Neural cell (in vitro differentiated cells): Measurements from ENCODE around the gene CFAP299.

Experiments used
- CTCF ChIP-seq: fragments of 450-650 bp; IDR thresholded peaks from 2 replicates; pipeline ENCODE4 v1.5.1; 2014; ENCODE audit warnings: antibody characterized with exemption, mild to moderate bottlenecking, moderate library complexity; ENCODE audit not compliant: poor library complexity, severe bottlenecking
- EP300 ChIP-seq: fragments of 450-650 bp; conservative IDR thresholded peaks from 2 replicates; pipeline ENCODE4 v1.6.1; 2014; ENCODE audit warnings: antibody characterized with exemption, mild to moderate bottlenecking, moderate library complexity; ENCODE audit not compliant: poor library complexity, severe bottlenecking
- EZH2 ChIP-seq: fragments of 200-600, 300-800 bp; shearing (Covaris generic), sonication (generic); IDR thresholded peaks from 2 replicates; pipeline ENCODE4 v1.6.1; 2014; ENCODE audit warnings: antibody characterized with exemption, low read length, borderline replicate concordance, mild to moderate bottlenecking; ENCODE audit not compliant: insufficient read depth, poor library complexity, severe bottlenecking
- MXI1 ChIP-seq: fragments of 450-650 bp; conservative IDR thresholded peaks from 2 replicates; pipeline ENCODE4 v1.6.1; 2014; ENCODE audit warnings: antibody characterized with exemption, mild to moderate bottlenecking; ENCODE audit not compliant: poor library complexity, severe bottlenecking
- POLR2AphosphoS5 ChIP-seq: IDR thresholded peaks from 2 replicates; pipeline ENCODE4 v1.6.1; 2012
- RAD21 ChIP-seq: fragments of 450-650 bp; conservative IDR thresholded peaks from 2 replicates; pipeline ENCODE4 v1.6.1; 2014; ENCODE audit warnings: antibody characterized with exemption, mild to moderate bottlenecking, moderate library complexity
- REST ChIP-seq: IDR thresholded peaks from 2 replicates; pipeline ENCODE4 v1.6.1; 2012; ENCODE audit warnings: borderline replicate concordance
- SMC3 ChIP-seq: fragments of 450-650 bp; conservative IDR thresholded peaks from 2 replicates; pipeline ENCODE4 v1.6.1; 2014; ENCODE audit warnings: antibody characterized with exemption, mild to moderate bottlenecking, moderate library complexity; ENCODE audit not compliant: poor library complexity

- no peak for TF ChIP-seq CTCF
- TF ChIP-seq POLR2AphosphoS5, result no peak
- TF ChIP-seq SMC3, result no peak
- TF ChIP-seq REST, result no peak
- no peak for TF ChIP-seq RAD21
- TF ChIP-seq EZH2, result no peak
- TF ChIP-seq EP300, result no peak
- TF ChIP-seq MXI1, result no peak
These were observed 277.9 kb downstream of the CFAP299 start for GRCh38 chr4:80613470-80613869.
